ENCODE results near the gene RHOV. TPM values are rescaled to one million over a fixed set of nuclear protein-coding genes. Genes with fewer than 3 reads are reported as not detected.

RHOV gene
- total RNA-seq, 1 donor from 2014 or later = not detected

DNA sequence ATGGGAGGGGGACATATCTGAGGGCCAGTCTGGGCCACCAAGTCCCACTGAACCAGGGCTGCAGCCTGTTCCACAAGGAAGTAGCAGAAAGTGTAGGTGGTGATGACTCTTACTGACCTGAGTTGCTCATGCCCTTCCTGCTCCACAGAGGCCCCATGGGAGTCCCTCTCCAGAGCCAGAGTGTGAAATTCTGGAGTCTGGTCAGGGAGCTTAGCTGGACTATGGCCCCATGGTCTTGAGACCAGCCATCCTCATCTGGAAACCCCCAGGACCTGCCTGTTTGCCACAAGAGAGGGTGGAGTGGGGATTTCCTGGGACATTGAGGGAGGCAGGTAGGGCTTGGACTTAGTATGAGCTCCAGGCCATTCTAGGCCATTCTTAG, 27.2 kb downstream of the RHOV start:
- Histone ChIP-seq H3K36me3 (no peaks in the 10 kb centered on the region), H3K4me1 (peaks cover 9 to 11% of the 10 kb centered on the region in 2 donors), H3K27me3 (no peaks in the 10 kb centered on the region), H3K9me3 (no peaks in the 10 kb centered on the region), H3K27ac (peak overlapping the region in 1 of 2 donors; percentile 30), H3K4me3 (no peak overlapping the region)
- no peak for DNase-seq (ENCODE audit: low spot score in 2 of 2)
- intact Hi-C loops (cut with DNase I) = no loop called here
- TF ChIP-seq, protein P1, sequence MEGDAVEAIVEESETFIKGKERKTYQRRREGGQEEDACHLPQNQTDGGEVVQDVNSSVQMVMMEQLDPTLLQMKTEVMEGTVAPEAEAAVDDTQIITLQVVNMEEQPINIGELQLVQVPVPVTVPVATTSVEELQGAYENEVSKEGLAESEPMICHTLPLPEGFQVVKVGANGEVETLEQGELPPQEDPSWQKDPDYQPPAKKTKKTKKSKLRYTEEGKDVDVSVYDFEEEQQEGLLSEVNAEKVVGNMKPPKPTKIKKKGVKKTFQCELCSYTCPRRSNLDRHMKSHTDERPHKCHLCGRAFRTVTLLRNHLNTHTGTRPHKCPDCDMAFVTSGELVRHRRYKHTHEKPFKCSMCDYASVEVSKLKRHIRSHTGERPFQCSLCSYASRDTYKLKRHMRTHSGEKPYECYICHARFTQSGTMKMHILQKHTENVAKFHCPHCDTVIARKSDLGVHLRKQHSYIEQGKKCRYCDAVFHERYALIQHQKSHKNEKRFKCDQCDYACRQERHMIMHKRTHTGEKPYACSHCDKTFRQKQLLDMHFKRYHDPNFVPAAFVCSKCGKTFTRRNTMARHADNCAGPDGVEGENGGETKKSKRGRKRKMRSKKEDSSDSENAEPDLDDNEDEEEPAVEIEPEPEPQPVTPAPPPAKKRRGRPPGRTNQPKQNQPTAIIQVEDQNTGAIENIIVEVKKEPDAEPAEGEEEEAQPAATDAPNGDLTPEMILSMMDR (IDR thresholded peaks at IDR 0.05) = no peak

- H3K36me3 ChIP-seq = no peaks in the 10 kb centered on the region
- no peak overlapping the region for H3K27ac ChIP-seq
- H3K27me3 ChIP-seq = no peaks in the 10 kb centered on the region
- no peaks in the 10 kb centered on the region for H3K9me3 ChIP-seq
- no peak overlapping the region for H3K4me3 ChIP-seq
- peaks cover 9 to 11% of the 10 kb centered on the region in 2 donors for H3K4me1 ChIP-seq
- TF ChIP-seq, protein P1 (IDR thresholded peaks at IDR 0.05) = no peak
- no peak for DNase-seq (ENCODE audit: low spot score in 2 of 2)
- intact Hi-C loops (cut with DNase I) = no loop called here
Observed at GRCh38 chr15:40845511-40846284, 28.3 kb downstream of the RHOV start.

DNA sequence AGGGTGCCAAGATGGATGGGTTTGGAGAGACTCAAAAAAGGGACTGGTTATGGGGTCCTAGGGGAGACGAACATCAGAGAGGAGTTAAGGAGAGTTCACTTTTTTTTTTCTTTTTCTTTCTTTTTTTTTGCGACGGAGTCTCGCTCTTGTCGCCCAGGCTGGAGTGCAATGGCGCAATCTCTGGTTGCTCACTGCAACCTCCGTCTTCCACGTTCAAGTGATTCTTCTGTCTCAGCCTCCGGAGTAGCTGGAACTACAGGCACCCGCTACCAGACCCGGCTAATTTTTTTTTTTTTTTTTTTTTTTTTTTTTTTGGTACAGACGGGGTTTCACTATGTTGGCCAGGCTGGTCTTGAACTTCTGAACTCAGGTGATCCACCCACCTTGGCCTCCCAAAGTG, 29.0 kb downstream of the RHOV start:
- no peaks in the 10 kb centered on the region for H3K9me3 ChIP-seq
- peaks cover 9 to 11% of the 10 kb centered on the region in 2 donors for H3K4me1 ChIP-seq
- no peaks in the 10 kb centered on the region for H3K36me3 ChIP-seq
- no peak for DNase-seq (ENCODE audit: low spot score in 2 of 2)
- peak overlapping the region; percentile 60 to 63 for H3K4me3 ChIP-seq
- no peaks in the 10 kb centered on the region for H3K27me3 ChIP-seq
- intact Hi-C loops (cut with DNase I) = no loop called here
- no peak overlapping the region for H3K27ac ChIP-seq
- TF ChIP-seq, protein P1 (IDR thresholded peaks at IDR 0.05) = no peak

DNA sequence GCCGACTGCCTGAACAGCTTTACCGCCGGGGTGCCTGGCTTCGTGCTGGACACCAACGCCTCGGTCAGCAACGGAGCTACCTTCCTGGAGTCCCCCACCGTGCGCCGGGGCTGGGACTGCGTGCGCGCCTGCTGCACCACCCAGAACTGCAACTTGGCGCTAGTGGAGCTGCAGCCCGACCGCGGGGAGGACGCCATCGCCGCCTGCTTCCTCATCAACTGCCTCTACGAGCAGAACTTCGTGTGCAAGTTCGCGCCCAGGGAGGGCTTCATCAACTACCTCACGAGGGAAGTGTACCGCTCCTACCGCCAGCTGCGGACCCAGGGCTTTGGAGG, 29.4 kb downstream of the RHOV start:
- no peak for DNase-seq (ENCODE audit: low spot score in 2 of 2)
- Histone ChIP-seq H3K27me3 (no peaks in the 10 kb centered on the region), H3K4me1 (peaks cover 9 to 11% of the 10 kb centered on the region in 2 donors), H3K9me3 (no peaks in the 10 kb centered on the region), H3K4me3 (peak overlapping the region; percentile 60 to 63), H3K27ac (no peak overlapping the region), H3K36me3 (no peaks in the 10 kb centered on the region)
- TF ChIP-seq, protein P1 (IDR thresholded peaks at IDR 0.05) = no peak
- intact Hi-C loops (cut with DNase I) = no loop called here

- DNase-seq (ENCODE audit: low spot score in 2 of 2) = no peak
- Histone ChIP-seq H3K27ac (no peak within 1 kb of the TSS), H3K4me3 (peak within 1 kb of the TSS; percentile 60 to 63), H3K36me3 (no peaks in the 10 kb centered on the region), H3K9me3 (no peaks in the 10 kb centered on the region), H3K27me3 (no peaks in the 10 kb centered on the region), H3K4me1 (peaks cover 9 to 11% of the 10 kb centered on the region in 2 donors)
- intact Hi-C loops (cut with DNase I) = no loop called here
- TF ChIP-seq, protein P1 (IDR thresholded peaks at IDR 0.05) = no peak
Observed at GRCh38 chr15:40843885-40844695, 29.9 kb downstream of the RHOV start, which contains the start of gene SPINT1. Gene SPINT1 (plus strand): TSS chr15:40844048. CDS start chr15:40844555, 507 bp downstream.

Data from ascending aorta (tissue), 2 donors.